ENCODE results near the gene MCC.

GRCh38 chr5:113199122-113199905 is 288.9 kb downstream of the MCC start:
- TF ChIP-seq EZH2 (IDR thresholded peaks at IDR 0.05; ENCODE audit: borderline replicate concordance, low read depth, low read length, poor library complexity, severe bottlenecking) = no peak
- TF ChIP-seq CTCF (conservative IDR thresholded peaks at IDR 0.05; ENCODE audit: low read depth, low read length) = no peak

Data from A673 (cell line).